Measurements from ENCODE around the gene BAHCC1. TPM values are rescaled to one million over a fixed set of nuclear protein-coding genes. Genes with fewer than 3 reads are reported as not detected.

BAHCC1 gene
- total and polyA plus RNA-seq, 2 donors (not counting 1 experiment from before 2014, with no cell fraction given), result 1.8 to 7.3 TPM

DNA sequence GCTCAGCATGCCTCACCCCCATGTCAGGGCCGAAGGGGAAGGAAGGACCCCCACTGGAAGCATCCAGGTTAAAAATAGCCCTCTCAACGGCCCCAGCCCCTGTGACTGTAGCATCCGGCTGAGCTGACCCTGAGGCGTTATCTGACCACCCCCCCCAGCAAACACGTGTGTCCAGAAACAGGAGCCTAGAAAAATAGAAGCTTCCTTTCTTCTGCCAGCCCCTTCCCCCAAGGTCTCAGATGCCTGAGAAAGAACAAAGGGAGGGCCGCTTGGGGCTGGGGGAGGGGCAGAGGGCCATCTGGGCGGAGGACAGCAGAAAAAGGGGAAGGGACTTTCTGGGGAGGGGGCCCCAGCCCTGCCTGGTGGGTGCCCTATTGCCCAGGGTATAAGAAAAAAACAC, 61.5 kb downstream of the BAHCC1 start:
- H3K9ac ChIP-seq (ENCODE audit: insufficient read depth, low read length), result no peak overlapping the region

DNA sequence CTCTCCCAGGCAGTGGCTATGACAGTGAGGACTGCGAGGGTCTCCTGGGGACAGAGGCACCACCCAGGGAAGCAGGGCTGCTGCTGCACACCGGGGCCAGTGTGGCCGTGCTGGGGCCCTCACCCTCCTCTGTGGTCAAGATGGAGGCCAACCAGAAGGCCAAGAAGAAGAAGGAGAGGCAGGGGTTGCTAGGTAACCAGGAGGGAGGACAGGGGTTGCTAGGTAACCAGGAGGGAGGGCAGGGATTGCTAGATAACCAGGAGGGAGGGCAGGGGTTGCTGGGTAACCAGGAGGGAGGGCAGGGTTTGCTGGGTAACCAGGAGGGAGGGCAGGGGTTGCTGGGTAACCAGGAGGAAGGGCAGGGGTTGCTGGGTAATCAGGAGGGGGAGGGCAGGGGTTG, 62.1 kb downstream of the BAHCC1 start:
- no peak for DNase-seq (ENCODE audit: low read depth in 2 of 2)
- Histone ChIP-seq H2AFZ (ENCODE audit: low read length) (no peak overlapping the region), H3K9me3 (ENCODE audit: control insufficient read depth, insufficient read depth, low read depth, low read length) (no peaks in the 10 kb centered on the region), H3K4me1 (ENCODE audit: control insufficient read depth, extremely low read depth, insufficient read depth, low read length) (no peaks in the 10 kb centered on the region), H3K4me2 (ENCODE audit: extremely low read depth, insufficient read depth, low read length) (no peak overlapping the region), H3K4me3 (replicated peaks in 1 of 4; ENCODE audit: control extremely low read depth in 1 of 4, insufficient read depth in 1 of 4, low read depth in 3 of 4, low read length in 4 of 4) (no peak overlapping the region), H3K27ac (ENCODE audit: insufficient read depth, low read length) (no peak overlapping the region), H4K20me1 (ENCODE audit: control insufficient read depth, extremely low read depth, insufficient read depth, low read length) (no peaks in the 10 kb centered on the region), H3K27me3 (ENCODE audit: control insufficient read depth, insufficient read depth, low read length) (no peaks in the 10 kb centered on the region), H3K79me2 (ENCODE audit: control insufficient read depth, insufficient read depth, low read length) (no peaks in the 10 kb centered on the region), H3K9ac (ENCODE audit: insufficient read depth, low read length) (no peak overlapping the region), H3K36me3 (ENCODE audit: control insufficient read depth, insufficient read depth, low read length) (peaks cover 2% of the 10 kb centered on the region)
- TF ChIP-seq, protein P1, sequence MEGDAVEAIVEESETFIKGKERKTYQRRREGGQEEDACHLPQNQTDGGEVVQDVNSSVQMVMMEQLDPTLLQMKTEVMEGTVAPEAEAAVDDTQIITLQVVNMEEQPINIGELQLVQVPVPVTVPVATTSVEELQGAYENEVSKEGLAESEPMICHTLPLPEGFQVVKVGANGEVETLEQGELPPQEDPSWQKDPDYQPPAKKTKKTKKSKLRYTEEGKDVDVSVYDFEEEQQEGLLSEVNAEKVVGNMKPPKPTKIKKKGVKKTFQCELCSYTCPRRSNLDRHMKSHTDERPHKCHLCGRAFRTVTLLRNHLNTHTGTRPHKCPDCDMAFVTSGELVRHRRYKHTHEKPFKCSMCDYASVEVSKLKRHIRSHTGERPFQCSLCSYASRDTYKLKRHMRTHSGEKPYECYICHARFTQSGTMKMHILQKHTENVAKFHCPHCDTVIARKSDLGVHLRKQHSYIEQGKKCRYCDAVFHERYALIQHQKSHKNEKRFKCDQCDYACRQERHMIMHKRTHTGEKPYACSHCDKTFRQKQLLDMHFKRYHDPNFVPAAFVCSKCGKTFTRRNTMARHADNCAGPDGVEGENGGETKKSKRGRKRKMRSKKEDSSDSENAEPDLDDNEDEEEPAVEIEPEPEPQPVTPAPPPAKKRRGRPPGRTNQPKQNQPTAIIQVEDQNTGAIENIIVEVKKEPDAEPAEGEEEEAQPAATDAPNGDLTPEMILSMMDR (conservative IDR thresholded peaks at IDR 0.05 in 1 of 2, IDR thresholded peaks at IDR 0.05 in 1 of 2; ENCODE audit: low read depth in 1 of 2, low read length in 2 of 2), result no peak
- TF ChIP-seq EZH2 (IDR thresholded peaks at IDR 0.05; ENCODE audit: low read length, missing control alignments), result no peak

More for the DNA sequence above, 61.5 kb downstream of the BAHCC1 start:
- DNase-seq (ENCODE audit: low read depth in 2 of 2), result no peak
- Histone ChIP-seq H3K27me3 (ENCODE audit: control insufficient read depth, insufficient read depth, low read length) (no peaks in the 10 kb centered on the region), H3K27ac (ENCODE audit: insufficient read depth, low read length) (no peak overlapping the region), H2AFZ (ENCODE audit: low read length) (no peak overlapping the region), H4K20me1 (ENCODE audit: control insufficient read depth, extremely low read depth, insufficient read depth, low read length) (no peaks in the 10 kb centered on the region), H3K4me3 (replicated peaks in 1 of 4; ENCODE audit: control extremely low read depth in 1 of 4, insufficient read depth in 1 of 4, low read depth in 3 of 4, low read length in 4 of 4) (no peak overlapping the region), H3K79me2 (ENCODE audit: control insufficient read depth, insufficient read depth, low read length) (no peaks in the 10 kb centered on the region), H3K4me2 (ENCODE audit: extremely low read depth, insufficient read depth, low read length) (no peak overlapping the region), H3K36me3 (ENCODE audit: control insufficient read depth, insufficient read depth, low read length) (peaks cover 1% of the 10 kb centered on the region), H3K4me1 (ENCODE audit: control insufficient read depth, extremely low read depth, insufficient read depth, low read length) (no peaks in the 10 kb centered on the region), H3K9me3 (ENCODE audit: control insufficient read depth, insufficient read depth, low read depth, low read length) (no peaks in the 10 kb centered on the region)
- no peak for TF ChIP-seq EZH2 (IDR thresholded peaks at IDR 0.05; ENCODE audit: low read length, missing control alignments)
- TF ChIP-seq, protein P1 (conservative IDR thresholded peaks at IDR 0.05 in 1 of 2, IDR thresholded peaks at IDR 0.05 in 1 of 2; ENCODE audit: low read depth in 1 of 2, low read length in 2 of 2), result no peak

DNA sequence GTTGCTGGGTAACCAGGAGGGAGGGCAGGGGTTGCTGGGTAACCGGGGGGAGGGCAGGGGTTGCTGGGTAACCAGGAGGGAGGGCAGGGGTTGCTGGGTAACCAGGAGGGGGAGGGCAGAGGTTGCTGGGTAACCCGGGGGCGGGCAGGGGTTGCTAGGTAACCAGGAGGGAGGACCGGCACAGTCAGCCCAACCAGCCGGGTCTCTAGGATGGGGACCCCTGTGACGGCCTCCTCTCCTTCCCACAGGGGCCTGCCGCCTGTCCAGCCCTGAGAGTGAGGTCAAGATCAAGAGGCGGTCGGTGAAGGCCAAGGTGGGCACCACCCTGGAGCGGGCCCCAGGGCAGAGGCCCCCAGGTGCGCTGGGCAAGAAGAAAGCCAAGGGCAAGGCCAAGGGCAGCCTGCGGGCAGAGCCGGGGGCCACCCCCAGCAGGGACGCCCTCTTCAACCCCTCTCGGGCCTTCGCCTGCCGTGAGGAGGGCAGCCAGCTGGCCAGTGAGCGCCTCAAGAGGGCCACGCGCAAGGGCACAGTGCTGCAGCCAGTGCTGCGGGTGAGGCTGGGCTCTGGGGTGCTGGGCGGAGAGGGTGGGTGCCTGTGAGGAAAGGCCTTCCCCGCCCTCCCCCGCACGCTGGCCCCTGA, 62.8 kb downstream of the BAHCC1 start:
- no peak overlapping the region for H3K4me3 ChIP-seq (replicated peaks in 1 of 4; ENCODE audit: control extremely low read depth in 1 of 4, insufficient read depth in 1 of 4, low read depth in 3 of 4, low read length in 4 of 4)
- no peak overlapping the region for H3K4me2 ChIP-seq (ENCODE audit: extremely low read depth, insufficient read depth, low read length)
- H4K20me1 ChIP-seq (ENCODE audit: control insufficient read depth, extremely low read depth, insufficient read depth, low read length), result no peaks in the 10 kb centered on the region
- H3K27me3 ChIP-seq (ENCODE audit: control insufficient read depth, insufficient read depth, low read length), result no peaks in the 10 kb centered on the region
- no peak overlapping the region for H2AFZ ChIP-seq (ENCODE audit: low read length)
- H3K36me3 ChIP-seq (ENCODE audit: control insufficient read depth, insufficient read depth, low read length), result peaks cover 6% of the 10 kb centered on the region
- H3K9ac ChIP-seq (ENCODE audit: insufficient read depth, low read length), result no peak overlapping the region
- H3K4me1 ChIP-seq (ENCODE audit: control insufficient read depth, extremely low read depth, insufficient read depth, low read length), result no peaks in the 10 kb centered on the region
- DNase-seq (ENCODE audit: low read depth in 2 of 2), result no peak
- no peaks in the 10 kb centered on the region for H3K79me2 ChIP-seq (ENCODE audit: control insufficient read depth, insufficient read depth, low read length)
- H3K9me3 ChIP-seq (ENCODE audit: control insufficient read depth, insufficient read depth, low read depth, low read length), result no peaks in the 10 kb centered on the region
- H3K27ac ChIP-seq (ENCODE audit: insufficient read depth, low read length), result no peak overlapping the region
- TF ChIP-seq EZH2 (IDR thresholded peaks at IDR 0.05; ENCODE audit: low read length, missing control alignments), result no peak
- TF ChIP-seq, protein P1 (conservative IDR thresholded peaks at IDR 0.05 in 1 of 2, IDR thresholded peaks at IDR 0.05 in 1 of 2; ENCODE audit: low read depth in 1 of 2, low read length in 2 of 2), result no peak
